RPMI7951 (cell line): Measurements from ENCODE around the gene EVI2A. TPM values are rescaled to one million over a fixed set of nuclear protein-coding genes. Genes with fewer than 3 reads are reported as not detected.
A peak's percentile ranks its signal among the peaks of the same experiment; 100 is the strongest.
"Not testable (repeated sequence)": the region's sequence is repeated elsewhere in the genome, so short reads cannot be mapped to it uniquely, and the experiment has no call there.

ENCODE experiments used
- DNase-seq: peaks from one replicate; pipeline ENCODE4 v3.0.0-alpha.2; 2012; ENCODE audit warnings: low read depth
- total RNA-seq: library from RNA; depleted of rRNA; stranded (reverse); fragments of >200 nt; shearing (Covaris generic); gene quantifications from 2 replicates; pipeline ENCODE4 v1.2.3, GENCODE V29; 2014; rRNA removed

Gene EVI2A, protein sequence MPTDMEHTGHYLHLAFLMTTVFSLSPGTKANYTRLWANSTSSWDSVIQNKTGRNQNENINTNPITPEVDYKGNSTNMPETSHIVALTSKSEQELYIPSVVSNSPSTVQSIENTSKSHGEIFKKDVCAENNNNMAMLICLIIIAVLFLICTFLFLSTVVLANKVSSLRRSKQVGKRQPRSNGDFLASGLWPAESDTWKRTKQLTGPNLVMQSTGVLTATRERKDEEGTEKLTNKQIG
- total RNA-seq, result 16.6 and 21.7 TPM in 2 replicates

DNA sequence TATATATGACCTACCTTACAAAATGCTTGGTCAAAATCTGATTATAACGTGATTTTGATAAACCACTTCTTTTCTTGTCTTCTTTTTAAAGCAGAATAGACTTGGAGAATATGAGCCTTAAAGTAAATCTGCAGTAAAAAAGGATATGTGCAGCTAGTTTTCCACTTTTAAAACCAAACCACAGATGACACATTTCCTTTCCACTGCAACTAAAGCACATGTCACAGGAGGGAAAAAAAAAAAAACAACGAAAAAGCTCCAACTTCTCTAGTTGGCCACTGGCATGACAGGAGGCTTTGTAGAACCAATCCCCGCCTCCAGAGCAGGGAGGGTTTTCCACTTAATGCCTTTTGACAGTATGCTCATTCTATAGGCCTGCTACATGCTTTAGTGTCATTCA is at the start of gene EVI2A:
EVI2A (minus strand) TSS at position 142 of the 400 bp plus-strand sequence. CDS start 2,609 bp downstream, outside the sequence.
- DNase-seq, result peak; percentile 89

DNA sequence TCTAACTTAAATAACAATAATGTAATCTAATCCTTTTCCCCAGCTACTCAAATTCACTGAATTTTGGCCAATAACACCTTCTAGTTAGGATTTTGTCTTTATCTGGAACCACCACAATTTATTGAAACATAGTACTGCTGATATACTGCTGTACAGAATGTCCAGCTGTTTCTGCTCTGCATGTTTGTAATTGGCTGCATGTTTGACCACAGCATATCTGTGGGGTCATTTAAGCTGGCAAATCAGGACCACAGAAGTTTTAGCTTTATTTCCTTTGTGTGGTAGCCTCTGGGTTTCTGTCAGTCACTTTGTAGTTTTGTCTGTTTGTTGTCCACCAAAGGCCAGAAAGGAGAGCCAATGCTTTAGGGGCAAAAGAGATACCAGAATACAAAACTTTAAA is 47.8 kb upstream of the EVI2A start:
- DNase-seq, result peak; percentile 27

DNA sequence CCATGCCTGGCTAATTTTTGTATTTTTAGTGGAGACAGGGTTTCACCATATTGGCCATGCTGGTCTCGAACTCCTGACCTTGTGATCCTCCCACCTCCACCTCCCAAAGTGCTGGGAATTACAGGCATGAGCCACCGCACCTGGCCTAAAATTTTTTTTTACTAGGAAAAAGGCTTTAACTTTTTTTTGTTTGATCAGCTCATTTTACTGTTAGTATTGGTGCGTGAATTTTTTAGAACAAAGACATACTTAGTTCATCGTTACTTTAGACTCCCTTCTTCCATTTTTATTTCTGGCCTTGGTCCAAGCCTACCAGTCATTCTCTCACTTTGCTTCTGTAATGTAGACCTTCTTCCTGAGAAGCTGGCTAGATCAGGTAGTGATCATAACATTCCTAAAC is 44.7 kb upstream of the EVI2A start:
- DNase-seq, result no peak

DNA sequence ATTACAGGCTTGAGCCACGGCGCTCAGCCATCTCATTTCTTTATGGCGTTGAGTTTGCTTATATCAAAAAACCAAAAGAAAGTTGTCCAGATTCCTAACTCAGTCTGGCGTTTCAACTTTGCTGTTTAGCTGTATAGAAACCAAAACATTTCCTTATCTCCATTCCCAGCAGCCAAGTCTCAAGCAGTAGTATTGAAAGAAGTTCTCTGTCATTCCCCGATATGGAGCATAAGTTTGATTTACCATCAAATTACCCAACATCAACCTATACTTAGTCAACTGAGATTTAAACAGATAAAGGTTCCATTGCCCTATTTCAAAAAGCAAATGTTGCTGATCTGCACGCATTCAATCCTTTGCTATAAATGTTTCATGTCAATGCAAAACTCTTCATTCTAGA is 42.6 kb upstream of the EVI2A start:
- DNase-seq, result no peak

DNA sequence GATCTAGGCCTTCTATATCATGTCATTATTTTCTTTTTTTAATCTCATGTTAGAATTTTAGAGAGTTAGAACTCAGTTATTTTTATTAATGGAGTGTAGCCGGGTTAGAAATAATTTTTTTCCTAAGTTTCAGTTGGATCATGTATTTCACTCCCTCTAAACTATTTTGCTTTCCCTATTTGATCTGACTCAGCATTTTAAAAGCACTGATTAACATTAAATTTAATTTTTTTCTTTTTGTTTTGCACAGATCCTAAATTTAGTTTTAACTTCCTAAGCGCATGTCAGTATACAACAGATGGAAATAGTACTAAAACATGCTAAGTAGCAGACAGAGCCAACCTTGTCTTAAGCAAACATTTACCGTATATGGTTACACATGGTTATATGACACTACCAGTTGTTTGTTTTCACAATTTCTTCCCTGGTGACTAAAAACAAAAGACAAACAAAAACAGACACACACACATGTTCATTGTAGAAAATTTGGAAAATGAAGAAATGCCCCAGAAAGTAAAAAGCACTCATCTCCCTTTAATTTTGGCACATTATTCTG is 36.5 kb upstream of the EVI2A start:
- no peak for DNase-seq

DNA sequence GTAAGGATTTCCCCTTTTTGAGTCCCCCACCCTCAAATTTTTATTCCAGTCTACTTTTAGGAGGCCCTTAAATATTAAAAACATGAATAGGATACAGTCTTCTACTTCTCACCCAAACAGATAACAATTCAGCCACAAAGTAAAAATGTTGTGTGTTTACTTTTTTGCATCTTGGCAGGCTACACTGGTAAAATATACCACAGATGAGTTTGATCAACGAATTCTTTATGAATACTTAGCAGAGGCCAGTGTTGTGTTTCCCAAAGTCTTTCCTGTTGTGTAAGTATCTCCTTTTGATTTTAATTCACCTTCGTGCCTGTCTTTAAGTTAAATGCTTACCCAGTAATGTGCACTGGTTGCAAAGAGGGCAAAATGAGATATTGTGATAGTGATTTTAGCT is 35.7 kb upstream of the EVI2A start:
- DNase-seq, result no peak

DNA sequence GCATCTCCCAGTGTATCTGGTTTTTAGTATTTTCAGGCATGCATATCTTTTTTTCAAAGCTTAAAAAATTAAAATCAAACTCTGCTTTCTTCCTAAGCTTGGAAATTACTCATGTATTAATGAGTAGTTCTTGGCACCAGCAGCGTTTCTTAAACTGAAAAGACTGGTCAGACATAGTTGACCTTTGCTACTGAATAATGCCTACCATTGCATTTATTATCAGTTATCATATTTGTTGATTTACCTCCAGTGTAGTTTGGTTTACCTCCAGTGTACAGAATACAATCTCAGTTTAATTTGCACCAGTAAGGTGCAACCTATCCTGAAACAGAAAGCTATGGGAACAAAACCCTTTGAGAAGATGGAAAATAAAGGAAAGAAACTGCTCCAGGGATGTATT is 34.5 kb upstream of the EVI2A start:
- no peak for DNase-seq

DNA sequence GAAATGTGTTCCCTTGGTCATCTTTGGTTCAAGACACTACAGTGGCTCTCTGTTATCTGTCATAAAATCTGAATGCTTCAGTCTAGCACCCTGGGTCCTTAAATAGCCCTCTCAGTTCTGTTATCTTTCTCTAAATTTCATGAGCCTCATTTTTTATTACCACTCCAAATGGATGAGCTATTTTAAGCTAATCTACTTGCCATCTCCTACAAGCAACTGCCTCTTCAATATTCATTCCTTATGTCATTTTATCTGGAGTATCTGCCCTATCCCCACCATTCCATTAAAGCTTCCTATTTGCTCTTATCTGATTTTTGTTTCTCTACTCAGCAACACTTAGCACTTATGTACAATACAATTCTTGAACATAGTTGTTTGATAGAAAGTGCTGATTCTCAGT is 28.0 kb upstream of the EVI2A start:
- DNase-seq, result no peak

DNA sequence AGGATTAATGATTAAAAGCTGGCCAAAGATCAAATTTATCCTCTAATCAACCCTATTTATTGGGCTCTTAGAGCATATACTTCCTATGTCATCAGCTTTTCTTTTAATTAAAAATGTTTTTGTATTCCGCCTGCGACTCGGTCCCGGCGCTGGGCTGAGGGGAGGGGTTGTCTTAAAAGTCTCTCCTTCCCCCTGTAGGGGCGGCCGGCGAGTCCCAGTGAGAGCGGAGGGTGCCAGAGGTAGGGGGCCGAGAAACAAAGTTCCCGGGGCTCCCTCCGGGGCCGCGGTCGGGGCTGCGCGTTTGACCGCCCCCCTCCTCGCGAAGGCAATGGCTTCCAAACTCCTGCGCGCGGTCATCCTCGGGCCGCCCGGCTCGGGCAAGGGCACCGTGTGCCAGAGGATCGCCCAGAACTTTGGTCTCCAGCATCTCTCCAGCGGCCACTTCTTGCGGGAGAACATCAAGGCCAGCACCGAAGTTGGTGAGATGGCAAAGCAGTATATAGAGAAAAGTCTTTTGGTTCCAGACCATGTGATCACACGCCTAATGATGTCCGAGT is 23.8 kb upstream of the EVI2A start:
- DNase-seq, result not testable (repeated sequence)

DNA sequence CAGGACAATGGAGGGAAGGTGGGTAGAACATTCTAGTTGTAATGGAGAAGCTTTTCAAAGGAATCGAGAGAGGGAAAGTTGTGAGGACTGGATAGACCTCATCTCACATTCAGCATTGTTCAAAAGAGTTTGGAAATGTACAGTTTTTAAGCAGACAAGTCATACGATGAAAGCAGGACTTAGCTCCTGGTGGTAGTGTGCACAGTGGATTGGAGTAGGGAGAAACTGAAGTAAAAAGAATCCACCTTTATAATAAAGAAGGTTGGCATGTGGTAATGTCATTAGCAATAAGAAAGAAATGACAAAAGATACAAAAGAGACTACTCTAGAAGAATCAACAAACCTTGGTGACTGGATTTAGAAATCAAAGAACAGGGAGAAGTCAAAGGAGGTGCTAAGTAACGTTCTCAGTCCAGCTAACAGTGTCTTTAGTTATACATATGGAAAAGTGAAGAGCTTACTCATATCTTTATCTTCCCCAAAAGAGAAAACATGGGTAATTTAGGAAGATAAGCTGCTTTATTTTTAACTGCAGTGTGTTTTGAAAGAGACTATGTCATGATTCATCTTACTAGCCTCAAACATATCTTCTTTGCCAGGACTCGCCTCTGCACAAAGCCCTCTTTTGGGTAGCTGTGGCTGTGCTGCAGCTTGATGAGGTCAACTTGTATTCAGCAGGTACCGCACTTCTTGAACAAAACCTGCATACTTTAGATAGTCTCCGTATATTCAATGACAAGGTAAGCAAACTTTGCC is 18.7 kb upstream of the EVI2A start:
- peak; percentile 74 for DNase-seq

DNA sequence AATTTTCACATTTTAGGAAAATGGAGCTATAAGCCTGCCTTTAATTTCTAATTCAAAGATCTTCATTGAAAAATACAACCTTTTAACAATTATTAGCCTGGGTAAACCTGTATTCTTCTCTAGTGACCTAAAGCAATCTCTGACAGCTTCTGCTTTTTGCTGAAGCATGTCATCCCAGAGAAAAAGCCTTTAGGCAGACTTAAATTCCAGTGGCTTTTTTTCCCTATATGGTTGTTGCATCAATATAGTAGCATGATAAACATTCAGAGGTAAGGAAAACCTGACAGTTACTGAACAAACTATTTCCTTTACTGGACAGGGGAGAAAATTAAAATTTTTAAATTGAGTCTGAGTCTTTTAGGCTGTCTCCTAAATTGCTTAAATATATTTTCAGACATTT is 7.8 kb upstream of the EVI2A start:
- DNase-seq, result peak; percentile 33

DNA sequence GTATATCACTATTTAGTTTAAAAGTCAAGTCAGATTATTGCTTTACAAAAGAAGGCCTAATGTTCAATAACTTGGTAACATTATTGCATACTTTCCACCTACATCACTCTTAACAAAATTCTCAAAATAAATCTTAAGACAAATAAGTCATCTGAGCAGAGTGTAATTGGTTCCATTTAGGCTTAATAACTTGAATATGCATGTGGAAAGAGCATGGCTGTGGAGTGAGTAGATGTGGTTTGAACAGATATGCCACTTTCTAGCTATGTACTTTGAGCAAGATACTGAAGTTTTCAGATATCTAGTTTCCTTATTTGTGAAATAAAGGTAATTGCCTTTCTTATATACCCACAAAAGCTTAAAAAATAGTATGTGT is 6.7 kb upstream of the EVI2A start:
- DNase-seq, result peak; percentile 9

DNA sequence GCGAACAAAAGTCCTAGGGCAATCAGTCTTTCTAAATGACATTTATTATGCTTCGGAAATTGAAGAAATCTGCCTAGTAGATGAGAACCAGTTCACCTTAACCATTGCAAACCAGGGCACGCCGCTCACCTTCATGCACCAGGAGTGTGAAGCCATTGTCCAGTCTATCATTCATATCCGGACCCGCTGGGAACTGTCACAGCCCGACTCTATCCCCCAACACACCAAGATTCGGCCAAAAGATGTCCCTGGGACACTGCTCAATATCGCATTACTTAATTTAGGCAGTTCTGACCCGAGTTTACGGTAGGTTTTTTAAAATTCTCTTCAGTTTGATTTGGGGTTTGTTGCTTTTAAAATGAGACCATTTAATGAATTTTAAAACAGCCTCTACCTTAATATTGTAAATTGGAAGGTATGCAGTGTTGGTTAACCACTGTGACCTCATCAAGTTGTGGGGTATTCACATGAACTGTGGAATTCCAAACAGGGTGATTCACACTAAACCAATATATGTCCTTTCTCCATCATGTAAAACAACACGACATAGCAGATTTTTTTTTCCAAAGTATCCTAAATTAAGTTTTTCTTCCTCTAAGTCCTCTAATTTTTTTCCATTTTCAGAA is 6.2 kb upstream of the EVI2A start:
- peak; percentile 85 for DNase-seq

DNA sequence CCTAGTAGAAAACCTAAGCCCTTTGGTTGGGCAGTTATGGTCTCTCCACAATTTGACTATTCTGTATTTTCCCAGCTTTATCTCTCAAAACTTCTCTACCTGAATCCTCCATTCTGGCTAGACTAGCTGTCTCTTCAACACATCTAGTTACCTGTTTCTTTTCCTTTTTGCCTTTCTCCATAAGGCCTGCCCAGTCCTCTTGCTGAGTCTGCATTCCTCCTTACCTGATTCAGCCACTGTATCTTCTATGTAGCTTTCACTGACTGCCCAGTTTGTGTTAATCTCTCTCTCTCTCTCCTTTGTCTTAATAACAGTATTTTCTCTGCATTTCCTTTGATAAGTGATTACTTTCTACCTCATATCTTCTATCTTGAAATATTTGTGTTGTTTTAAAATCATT is 2.1 kb upstream of the EVI2A start:
- DNase-seq, result no peak

DNA sequence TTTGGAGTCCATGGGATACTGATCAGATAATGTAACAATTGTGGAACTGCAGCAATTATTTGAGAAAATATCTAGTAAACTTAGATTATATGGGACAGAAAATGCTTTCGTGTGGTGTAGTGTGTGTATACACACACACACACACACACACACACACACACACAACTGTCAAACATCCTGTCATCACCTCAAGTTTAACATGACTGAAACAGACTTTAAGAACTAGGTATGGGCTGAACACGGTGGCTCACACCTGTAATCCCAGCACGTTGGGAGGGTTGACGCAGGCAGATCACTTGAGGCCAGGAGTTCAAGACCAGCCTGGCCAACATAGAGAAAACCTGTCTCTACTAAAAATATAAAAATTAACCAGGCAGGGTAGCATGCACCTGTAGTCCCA is 544 bp upstream of the EVI2A start:
- no peak for DNase-seq

DNA sequence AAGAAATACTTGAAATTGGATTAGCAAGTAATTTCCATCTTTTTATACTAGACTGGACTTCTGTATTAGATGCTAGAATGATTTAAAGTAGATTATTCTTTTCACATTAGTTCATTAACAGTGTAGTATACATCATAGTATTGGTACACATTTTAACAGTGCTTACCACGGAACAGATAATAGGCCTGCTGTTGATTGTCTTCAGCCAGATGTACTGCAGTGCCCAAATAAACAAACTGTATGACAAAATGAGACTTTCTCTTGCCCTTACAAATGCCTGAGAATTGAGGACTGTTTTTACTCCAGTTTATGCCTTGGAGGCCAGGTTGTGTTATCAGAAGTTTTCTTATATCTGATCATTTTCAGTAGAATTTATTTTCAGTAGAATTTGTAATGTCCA is 631 bp downstream of the EVI2A start:
- DNase-seq, result peak; percentile 43

DNA sequence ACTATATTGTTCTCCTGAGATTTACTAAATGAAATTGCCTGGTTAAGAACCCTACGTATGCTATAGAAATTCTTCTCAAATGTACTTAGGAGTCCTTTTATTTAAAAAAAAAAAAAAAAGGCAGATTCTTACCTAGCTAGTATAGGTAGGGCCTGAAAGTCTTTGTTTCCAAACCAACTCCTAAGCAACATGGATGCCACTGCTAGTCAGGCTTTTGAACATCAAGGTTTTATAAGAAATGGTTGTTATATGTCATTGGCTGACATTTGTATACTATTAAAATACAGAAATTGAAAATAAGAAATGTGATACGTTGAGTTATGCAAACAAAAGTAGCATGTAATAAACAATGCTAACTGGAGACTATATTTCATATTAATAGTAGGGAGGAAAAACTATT is 1.2 kb downstream of the EVI2A start:
- DNase-seq, result no peak

DNA sequence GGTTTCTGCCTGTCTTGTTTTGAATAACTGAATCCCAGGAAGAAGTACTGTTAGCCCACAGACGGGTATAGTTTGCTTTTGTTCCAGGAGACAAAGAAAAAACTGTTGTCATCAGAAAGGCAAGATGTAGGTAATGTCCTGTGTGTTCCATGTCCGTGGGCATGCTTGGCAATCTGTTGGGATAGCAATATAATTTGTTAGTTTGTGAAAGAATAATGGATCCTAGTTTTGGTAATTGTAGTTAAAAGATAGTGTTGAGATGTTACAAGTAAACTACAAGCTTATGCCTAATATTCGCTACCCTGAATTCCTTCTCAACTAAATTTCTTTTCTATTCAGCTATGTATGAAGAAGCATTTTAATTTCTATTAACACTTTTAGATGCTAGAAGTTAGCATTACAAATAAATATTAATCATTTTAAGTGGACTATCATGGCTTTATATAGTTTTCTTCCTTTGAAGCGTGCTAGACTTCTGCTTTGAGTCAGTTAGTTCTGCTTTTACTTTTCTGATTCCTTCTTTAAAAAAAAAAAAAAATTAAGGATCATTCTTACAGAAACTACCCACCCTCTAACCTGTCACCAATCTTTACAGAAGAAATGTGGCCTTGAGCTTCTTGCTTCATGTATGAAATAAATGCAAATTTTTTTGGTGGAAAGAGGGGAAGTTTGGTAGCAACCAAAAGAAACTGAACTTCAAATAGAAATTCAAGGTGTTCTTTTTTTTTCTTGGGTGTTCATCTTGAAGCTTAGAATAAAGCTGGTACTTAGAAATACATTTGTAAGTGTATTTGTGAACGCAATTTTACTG is 2.4 kb downstream of the EVI2A start:
- no peak for DNase-seq

DNA sequence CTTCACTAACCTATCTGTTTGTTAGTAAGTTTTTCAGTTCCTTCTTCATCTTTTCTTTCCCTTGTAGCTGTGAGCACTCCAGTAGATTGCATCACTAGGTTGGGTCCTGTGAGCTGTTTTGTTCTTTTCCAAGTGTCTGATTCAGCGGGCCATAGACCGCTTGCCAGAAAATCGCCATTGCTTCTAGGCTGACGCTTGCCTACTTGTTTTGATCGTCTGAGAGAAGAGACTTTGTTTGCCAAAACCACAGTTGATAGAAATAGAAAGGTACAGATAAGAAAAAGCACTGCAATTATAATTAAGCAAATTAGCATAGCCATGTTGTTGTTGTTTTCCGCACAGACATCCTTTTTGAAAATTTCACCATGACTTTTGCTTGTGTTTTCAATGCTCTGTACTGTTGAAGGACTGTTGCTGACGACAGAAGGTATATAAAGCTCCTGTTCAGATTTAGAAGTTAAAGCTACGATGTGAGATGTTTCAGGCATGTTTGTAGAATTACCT is 3.1 kb downstream of the EVI2A start:
- DNase-seq, result peak; percentile 80

DNA sequence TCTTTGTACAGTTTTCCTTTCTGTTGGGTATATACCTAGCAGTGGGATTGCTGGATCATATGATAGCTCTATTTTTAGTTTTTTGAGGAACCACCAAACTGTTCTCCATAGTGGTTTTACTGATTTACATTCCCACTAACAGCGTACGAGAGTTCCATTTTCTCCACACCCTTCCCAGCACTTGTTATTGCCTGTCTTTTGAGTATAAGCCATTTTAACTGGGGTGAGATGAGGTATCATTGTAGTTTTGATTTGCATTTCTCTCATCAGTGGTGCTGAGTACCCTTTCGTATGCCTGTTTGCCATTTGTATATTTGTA is 6.7 kb downstream of the EVI2A start:
- no peak for DNase-seq

DNA sequence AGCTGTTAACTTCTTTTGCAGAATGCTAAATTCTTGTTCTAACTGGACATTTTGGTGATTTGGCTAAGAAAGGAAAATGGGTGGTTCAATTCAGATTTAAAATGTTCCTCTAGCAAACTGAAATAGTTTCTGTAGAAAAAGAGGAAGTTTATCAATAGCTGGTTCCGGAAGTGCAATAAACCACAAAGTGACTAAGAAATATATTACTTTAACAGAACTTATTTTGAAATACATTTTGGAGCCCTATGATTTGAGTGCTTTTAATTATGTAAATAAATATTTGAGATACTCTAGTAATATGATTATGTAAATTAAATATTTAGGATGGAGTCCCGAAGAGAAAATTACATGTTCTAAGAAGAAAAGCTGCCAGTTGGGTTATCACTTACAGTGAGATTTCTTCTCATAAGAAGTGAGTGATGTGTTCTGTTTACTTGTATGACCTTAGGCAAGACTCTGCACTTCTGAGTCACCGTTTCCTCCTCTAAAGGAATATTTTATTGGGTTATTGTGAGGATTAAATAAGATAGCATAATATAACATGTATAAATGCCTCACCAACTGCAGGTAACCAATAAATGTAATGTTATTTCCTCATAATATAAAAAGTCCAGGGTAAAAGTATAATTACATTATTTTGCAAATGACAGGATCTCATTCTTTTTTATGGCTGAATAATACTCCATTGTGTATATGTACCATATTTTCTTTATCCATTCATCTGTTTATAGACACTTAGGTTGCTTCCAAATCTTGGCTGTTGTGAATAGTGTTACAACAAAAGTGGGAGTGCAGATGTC is 7.2 kb downstream of the EVI2A start, which contains the start of gene EVI2B:
EVI2B (minus strand) TSS at position 73 of the 800 bp plus-strand sequence. CDS start 8,445 bp downstream, outside the sequence.
- DNase-seq, result peak; percentile 73
